DMS79 treated with DMSO at 0.1 percent for 48 hours (cell line): ENCODE data around the gene RASSF10.
A peak's percentile ranks its signal among the peaks of the same experiment; 100 is the strongest.

Experiments used
- DNase-seq: peaks from one replicate; lab custom pipeline; 2025; lab: John Stamatoyannopoulos, UW

Gene RASSF10

GRCh38 chr11:13008625-13009475 lies at the start of gene RASSF10:
TSS of gene RASSF10 (plus strand) at chr11:13009316. CDS start at chr11:13009577, 261 bp downstream.
- peak; percentile 81 for DNase-seq

GRCh38 chr11:12961615-12962014 lies 47.5 kb upstream of the RASSF10 start:
- peak; percentile 32 for DNase-seq

GRCh38 chr11:12962306-12962705 lies 46.8 kb upstream of the RASSF10 start:
- no peak for DNase-seq

GRCh38 chr11:12963051-12963450 lies 46.1 kb upstream of the RASSF10 start:
- DNase-seq: no peak

- peak; percentile 39 for DNase-seq
Observed at GRCh38 chr11:12963792-12964536, 45.2 kb upstream of the RASSF10 start.

- DNase-seq: no peak
Observed at GRCh38 chr11:12964650-12965049, 44.5 kb upstream of the RASSF10 start.

GRCh38 chr11:12966002-12966401 lies 43.1 kb upstream of the RASSF10 start:
- DNase-seq: no peak

GRCh38 chr11:12968101-12968500 lies 41.0 kb upstream of the RASSF10 start:
- no peak for DNase-seq

GRCh38 chr11:12968826-12969225 lies 40.3 kb upstream of the RASSF10 start:
- DNase-seq: no peak

GRCh38 chr11:12971955-12972354 lies 37.2 kb upstream of the RASSF10 start:
- DNase-seq: no peak

- DNase-seq: no peak
Observed at GRCh38 chr11:12973528-12974181, 35.5 kb upstream of the RASSF10 start.

GRCh38 chr11:12975195-12975594 lies 33.9 kb upstream of the RASSF10 start:
- no peak for DNase-seq

- DNase-seq: peak; percentile 78
Observed at GRCh38 chr11:12979928-12980689, 29.0 kb upstream of the RASSF10 start.

- DNase-seq: no peak
Observed at GRCh38 chr11:12981676-12982522, 27.2 kb upstream of the RASSF10 start.

GRCh38 chr11:12983336-12983735 lies 25.8 kb upstream of the RASSF10 start:
- DNase-seq: no peak

GRCh38 chr11:12986194-12986898 lies 22.8 kb upstream of the RASSF10 start:
- no peak for DNase-seq

- peak; percentile 28 for DNase-seq
Observed at GRCh38 chr11:12989428-12990161, 19.5 kb upstream of the RASSF10 start.

GRCh38 chr11:12990162-12990480 lies 19.0 kb upstream of the RASSF10 start:
- no peak for DNase-seq

- no peak for DNase-seq
Observed at GRCh38 chr11:12991426-12991825, 17.7 kb upstream of the RASSF10 start.

- no peak for DNase-seq
Observed at GRCh38 chr11:12993626-12994025, 15.5 kb upstream of the RASSF10 start.
